HG02884 (cell line): ENCODE data around the gene DUOX1.

Experiments
- ATAC-seq: cut with Tn5 transposase; IDR thresholded peaks from one replicate; pipeline ENCODE4 v1.9.1; 2021; ENCODE audit warnings: mild to moderate bottlenecking, moderate library complexity; ENCODE audit not compliant: unreplicated experiment

DUOX1 gene

DNA sequence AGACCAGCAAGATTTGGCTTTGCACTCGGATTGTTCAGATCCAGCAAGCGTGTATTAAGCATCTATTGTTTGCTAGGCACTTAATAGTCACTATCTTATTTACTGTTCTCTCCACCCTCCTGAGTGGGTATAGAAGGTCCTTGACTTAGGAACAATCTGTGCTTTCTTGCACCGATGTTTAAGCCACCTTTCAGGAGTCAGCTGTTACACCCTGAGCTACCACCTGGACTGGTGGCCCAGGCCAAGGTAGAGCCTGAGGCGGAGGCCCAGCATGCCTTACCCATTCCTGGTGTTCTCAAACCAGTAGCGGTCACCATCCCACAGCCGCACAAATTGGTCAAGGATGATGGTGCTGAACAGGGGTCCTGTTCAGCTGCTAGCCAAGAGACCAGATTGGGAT, 10.0 kb downstream of the DUOX1 start:
- ATAC-seq, result no peak

DNA sequence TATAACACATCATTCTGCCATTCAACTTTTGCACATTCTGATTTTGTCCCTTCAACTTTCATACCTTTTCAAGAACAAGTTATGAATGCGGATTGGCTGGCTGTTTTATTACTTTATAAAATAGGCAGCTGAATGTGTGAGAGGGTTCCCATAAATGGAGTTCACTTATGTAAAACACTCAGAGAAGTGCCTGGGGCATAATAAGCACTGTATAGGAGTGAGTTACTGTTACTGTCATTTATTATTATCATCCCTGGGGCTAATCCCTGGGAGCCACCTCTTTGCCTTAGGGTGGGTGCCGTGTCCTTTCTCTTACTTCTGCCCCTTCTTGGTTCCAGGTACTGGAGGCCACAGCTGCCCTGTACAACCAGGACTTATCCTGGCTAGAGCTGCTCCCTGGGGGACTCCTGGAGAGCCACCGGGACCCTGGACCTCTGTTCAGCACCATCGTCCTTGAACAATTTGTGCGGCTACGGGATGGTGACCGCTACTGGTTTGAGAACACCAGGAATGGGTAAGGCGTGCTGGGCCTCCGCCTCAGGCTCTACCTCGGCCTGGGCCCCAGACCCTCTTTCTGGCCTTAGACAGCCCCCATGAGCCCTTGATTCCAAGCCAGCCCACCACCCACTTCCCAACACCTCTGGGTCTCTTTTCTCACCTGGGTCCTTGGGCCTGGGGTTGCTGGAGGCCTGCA, 10.9 kb downstream of the DUOX1 start:
- no peak for ATAC-seq

DNA sequence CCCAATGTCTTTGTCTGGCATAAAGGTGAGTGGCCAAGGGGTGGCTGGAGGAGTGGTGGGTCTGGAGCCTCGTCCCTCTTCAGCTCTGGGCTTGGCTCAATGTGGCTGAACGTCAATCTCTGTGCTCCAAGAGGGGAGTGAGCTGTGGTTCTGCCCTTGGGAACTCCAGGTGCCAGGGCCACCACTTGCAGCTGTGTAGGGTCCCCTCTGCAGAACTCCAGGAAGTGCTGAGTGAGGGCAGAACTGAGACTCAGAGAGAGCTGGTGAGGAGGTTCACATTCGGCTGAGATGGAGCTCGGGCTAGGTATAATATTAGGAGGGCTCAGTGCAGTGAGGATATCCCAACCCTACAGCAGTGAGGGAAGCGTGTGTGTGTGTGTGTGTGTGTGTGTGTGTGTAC, 11.6 kb downstream of the DUOX1 start:
- ATAC-seq, result no peak

DNA sequence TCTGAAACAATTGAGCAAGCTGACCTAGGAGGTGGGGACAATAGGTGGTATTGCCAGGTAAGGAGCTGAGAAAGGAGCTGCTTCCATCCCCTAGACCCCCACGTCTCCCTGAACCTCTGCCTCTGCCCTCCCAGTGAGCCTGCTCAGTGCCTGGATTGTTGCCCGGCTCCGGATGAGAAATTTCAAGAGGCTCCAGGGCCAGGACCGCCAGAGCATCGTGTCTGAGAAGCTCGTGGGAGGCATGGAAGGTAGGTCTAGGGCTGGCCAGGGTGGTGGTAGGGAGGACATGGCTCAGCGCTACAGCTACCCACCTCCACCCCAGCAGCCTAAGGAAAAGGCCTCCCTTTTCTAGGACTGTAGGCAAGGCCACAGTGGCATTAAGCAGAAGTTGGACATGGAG, 13.3 kb downstream of the DUOX1 start:
- ATAC-seq, result no peak

DNA sequence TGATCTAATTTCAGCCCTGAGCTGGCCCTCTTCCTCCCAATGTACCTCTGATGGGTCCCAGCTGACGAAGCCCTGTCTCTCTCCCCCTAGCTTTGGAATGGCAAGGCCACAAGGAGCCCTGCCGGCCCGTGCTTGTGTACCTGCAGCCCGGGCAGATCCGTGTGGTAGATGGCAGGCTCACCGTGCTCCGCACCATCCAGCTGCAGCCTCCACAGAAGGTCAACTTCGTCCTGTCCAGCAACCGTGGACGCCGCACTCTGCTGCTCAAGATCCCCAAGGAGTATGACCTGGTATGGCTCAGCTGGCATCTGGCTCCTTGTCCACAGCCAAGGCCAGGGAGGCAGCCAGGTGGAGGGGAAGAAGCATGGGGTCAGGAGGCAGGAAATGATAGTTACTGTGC, 14.2 kb downstream of the DUOX1 start:
- no peak for ATAC-seq

DNA sequence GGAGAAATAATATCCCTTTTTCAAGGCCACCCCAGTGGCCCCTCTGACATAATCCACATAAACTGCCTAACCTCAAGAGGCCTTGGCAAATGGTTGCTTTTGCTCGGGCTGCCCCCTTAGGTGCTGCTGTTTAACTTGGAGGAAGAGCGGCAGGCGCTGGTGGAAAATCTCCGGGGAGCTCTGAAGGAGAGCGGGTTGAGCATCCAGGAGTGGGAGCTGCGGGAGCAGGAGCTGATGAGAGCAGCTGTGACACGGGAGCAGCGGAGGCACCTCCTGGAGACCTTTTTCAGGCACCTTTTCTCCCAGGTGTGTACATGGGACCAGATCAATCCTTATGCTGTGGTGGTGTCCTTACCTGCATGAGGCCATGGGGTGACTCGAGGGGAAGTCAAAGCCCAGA, 15.0 kb downstream of the DUOX1 start:
- no peak for ATAC-seq

DNA sequence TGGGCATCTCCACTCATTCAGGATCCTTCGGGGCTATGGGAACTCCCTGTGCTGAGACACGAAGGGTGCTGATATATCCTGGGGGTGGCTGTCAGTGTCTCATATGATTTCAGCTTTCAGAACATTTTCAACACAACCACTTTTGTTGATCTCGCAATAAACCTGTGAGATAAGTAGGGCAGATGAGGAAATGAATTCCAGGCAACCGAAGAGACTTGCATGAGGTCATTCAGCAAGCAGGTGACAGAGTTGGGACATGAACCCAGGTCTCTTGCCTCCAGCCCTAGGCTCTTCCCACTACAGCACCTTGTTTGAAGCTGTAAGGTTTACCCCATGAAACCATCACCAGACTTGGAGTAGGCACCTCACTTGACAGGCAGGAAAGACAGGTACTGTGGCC, 16.6 kb downstream of the DUOX1 start:
- ATAC-seq, result no peak

DNA sequence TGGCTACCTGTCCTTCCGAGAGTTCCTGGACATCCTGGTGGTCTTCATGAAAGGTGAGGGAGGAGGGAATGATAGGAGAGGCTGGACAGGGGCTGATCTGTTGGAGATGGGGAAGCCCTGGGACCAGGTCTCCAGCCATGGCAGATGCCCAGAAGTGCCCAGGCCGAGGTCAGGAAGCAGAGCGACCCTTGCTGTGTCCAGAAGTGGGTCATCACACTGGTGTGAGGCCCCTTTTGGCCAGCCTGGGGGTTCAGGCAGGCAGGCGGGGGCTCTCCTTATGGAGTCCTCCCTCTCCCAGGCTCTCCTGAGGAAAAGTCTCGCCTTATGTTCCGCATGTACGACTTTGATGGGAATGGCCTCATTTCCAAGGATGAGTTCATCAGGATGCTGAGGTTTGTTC, 17.8 kb downstream of the DUOX1 start:
- no peak for ATAC-seq

DNA sequence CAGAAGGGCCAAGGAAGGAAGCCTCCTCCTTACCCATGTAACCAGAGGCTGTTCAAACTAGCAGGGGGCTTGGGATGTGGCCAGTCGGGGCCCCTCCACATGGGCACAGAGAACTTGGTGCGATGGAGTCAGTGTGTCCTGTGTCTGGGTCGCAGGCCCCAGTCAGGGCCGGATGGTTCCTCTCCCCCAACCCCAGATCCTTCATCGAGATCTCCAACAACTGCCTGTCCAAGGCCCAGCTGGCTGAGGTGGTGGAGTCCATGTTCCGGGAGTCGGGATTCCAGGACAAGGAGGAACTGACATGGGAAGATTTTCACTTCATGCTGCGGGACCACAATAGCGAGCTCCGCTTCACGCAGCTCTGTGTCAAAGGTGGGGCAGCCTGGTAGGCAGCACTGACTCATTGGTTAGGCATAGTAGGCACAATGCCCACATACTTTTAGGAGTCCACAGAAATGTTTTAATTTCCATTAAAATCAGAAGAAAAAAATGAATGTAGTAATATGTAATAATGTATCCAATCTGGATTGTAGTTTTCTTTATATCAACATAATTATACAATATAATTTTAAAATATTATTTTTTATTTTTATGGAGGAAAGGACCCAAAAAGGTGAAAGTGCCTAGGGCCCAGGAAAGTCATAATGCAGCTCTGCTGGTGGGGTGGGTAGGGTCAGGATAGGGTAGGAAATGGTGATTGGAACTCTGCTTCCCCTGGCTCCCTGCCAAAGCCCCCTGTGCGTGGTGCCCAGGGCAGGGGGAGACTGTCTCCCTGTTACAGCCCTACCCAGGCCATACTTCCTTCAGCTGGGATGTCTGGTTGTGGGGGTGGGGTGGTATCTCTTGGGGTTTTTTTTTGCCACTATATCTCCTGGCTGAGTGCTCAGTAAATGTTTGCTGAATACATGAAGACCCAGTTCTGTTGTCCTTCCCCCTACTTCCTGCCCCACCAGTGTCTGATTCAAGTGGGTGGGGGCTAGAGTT, 18.6 kb downstream of the DUOX1 start:
- no peak for ATAC-seq

DNA sequence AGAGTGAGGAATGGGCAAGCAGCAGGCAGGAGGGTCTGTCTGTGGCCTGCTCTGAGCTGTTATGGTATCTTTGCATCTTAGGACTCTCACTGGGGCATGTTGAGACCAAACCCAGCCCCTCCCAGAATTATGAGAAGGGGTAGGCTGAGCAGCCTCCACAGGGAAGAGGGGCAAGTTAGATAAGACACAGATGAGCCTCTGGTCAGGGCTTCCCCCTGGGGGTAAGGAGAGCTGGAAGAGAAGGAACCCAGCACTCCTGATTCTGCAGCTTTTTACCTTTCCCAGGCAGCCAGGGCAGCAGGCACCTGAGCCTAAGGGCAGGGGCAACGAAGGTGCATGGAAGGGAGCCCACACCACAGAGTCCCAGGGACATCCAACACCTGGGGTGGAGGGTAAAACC, 19.3 kb downstream of the DUOX1 start:
- ATAC-seq, result no peak

DNA sequence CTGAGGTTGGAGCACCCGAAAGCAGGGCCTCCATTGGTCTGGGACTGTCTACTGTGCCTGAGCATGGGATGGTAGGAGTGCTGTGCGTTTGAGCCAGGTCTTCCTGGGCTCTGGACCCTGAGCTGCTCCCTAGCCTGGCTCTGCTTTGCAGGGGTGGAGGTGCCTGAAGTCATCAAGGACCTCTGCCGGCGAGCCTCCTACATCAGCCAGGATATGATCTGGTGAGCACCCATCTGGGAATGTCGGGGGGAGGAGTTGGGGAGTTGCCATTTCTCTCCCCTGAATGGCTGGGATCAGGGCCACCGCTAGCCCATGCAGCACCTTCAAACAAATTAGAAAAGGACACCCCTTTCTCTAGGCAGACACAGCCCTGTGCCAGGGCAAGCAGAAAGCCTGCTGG, 20.7 kb downstream of the DUOX1 start:
- ATAC-seq, result no peak

DNA sequence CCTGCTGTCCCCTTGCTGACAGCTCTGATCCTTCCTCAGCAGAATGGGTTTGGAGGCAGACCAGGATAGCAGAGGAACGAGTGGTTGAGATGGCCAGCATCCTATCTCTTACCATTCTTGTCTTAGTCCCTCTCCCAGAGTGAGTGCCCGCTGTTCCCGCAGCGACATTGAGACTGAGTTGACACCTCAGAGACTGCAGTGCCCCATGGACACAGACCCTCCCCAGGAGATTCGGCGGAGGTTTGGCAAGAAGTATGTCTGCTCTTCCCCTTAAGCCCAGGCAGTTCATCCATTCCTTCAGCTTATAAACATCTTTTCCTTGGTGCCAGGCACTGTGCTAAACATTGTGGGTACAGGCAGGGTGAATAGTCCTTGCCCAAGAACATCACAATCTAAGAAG, 21.2 kb downstream of the DUOX1 start:
- ATAC-seq, result no peak

DNA sequence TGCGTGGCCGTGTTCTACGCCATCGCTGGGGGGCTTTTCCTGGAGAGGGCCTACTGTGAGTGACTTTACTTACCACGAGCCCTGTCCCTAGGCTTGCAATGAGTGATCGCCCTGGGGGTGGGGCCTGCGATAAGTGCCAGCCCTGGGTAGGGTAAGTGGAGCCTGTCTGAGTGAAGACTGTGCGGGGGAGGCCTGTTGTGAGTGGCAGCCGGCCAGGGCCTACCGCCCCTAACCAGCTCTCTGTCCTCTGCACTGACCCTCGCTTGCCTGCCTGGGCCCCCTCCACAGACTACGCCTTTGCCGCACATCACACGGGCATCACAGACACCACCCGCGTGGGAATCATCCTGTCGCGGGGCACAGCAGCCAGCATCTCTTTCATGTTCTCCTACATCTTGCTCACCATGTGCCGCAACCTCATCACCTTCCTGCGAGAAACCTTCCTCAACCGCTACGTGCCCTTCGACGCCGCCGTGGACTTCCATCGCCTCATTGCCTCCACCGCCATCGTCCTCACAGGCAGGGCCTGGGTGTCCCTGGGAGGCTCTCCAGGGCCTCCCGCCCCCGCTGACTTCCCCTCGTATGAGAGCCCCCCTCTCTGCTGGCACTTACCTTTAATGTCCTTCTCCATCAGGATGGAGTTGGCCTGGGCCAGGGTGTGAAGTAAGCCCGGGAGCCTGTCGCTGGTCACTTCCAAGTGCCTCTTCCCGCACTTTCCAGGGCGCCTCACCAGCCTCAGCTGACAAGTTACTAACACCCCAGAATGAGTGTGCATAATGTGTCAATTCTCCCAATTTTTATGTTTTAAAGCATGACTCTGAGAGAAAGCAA, 22.4 kb downstream of the DUOX1 start:
- no peak for ATAC-seq

DNA sequence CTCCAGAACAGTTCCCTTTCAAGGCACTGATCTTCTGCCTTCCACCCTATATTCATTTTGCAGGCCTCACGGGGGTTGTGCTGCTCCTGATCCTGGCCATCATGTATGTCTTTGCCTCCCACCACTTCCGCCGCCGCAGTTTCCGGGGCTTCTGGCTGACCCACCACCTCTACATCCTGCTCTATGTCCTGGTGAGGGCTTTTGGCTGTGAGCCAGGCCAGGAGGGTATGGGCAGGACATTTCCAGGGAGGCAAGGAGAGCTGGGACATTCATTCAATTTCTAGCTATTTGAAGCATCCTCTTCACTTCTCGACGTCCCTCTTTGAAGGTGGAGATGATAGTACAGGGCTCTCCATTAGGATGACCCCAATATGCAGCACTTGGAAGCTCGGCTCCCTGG, 25.9 kb downstream of the DUOX1 start:
- ATAC-seq, result no peak

DNA sequence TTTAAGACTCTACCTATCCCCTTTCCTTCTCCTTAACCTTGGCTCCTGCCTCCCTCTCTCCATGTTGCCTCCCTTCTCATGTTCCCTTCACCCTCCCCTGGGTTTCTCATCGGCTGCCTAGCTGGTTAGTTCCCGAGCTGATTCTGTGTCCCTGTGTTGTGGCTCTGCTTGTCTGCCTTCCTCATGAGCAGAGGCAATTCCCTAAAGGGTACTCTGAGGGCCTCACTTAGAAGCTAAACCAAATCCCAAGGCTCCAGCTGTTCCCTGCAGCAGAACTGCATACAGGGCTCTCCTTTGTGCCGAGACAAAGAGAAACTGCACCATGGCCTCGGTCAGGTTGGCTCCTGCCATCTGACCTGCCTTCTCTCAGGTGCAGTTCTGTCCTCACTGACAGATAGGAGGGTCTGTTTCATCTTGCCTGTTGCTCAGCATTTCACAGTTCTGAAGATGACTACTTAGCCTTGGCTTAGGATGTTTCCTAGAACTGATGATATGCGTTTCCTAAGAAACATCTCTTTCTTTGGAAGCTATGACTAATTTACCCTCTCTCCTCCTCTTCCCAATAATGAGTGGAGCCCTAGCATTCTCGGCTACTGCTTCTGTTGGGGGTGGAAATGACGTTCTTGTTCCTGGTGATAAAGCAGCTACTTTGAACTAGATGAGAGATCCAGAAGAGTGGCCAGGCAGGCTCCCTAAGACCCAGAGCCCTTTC, 27.1 kb downstream of the DUOX1 start:
- ATAC-seq, result no peak

DNA sequence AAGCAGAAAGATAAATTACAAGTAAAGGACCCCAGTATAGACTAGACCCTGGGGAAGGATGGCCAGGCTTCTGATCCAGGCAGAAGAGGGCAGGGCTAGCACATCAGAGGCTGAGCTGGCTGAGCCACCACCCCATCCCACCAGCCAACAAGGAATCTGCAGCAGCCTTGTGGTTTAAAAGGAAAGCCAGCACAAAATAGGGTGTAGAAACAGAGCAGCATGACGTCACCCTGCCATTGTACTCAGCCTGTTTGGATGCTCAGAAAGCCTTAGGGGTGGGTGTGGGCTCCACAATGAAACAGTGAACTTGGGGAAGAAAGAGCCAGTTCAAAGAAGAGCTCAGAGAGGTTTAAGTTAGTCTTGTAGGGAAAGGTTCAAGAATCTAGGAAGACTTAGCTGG, 28.2 kb downstream of the DUOX1 start:
- ATAC-seq, result no peak

DNA sequence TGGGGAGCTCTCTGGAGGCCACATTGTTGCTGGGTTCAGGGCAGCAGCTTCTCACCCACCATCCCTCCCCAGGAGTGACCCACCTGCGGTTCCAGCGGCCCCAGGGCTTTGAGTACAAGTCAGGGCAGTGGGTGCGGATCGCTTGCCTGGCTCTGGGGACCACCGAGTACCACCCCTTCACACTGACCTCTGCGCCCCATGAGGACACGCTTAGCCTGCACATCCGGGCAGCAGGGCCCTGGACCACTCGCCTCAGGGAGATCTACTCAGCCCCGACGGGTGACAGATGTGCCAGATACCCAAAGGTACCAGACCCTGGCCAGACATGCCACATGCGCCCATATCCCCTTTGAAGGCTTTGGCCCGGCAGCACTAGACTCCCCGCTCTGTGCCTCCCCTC, 31.9 kb downstream of the DUOX1 start:
- ATAC-seq, result no peak

DNA sequence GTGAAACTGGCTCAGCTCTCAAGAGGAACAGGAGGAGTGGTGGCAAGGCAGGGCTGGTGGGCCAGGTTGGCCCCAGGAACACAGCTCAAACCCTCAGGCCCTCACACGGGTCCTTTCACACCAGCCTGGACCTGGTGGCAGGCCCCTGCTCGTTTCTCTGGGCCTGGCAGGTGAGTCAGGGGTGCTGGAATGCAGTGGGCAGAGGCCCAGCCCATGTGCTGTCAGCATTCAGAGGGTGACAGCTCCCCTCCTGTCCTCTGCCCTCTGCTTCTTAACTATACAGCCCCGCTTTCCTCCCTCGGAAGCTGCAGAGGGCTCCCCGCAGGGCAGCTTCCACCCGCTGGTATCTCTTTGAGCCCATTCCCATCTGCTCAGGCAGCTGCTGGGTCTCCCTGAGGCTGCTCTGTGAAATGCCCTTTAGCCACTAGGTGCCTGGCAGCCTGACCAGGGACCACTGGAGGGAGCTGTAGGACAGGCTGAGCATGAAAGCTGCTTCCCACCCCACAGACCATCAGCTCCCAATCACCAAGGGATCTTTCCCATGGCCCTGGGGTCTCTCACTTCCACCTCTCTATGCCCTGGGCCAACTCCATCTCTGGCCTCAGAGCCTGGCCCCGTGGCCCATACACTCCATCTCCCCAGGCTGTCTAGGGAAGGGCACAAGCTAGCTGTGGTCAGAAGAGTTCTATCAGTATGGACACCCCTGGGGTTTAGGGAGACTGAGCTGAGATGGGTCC, 33.1 kb downstream of the DUOX1 start:
- no peak for ATAC-seq

DNA sequence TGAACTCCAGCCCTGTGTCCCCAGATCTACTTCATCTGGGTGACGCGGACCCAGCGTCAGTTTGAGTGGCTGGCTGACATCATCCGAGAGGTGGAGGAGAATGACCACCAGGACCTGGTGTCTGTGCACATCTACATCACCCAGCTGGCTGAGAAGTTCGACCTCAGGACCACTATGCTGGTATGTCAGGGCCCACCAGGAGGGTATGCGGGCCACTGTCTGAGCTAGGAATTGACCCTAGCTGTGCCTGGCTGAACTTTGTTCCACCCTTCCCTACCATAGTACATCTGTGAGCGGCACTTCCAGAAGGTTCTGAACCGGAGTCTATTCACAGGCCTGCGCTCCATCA, 33.7 kb downstream of the DUOX1 start:
- ATAC-seq, result no peak

DNA sequence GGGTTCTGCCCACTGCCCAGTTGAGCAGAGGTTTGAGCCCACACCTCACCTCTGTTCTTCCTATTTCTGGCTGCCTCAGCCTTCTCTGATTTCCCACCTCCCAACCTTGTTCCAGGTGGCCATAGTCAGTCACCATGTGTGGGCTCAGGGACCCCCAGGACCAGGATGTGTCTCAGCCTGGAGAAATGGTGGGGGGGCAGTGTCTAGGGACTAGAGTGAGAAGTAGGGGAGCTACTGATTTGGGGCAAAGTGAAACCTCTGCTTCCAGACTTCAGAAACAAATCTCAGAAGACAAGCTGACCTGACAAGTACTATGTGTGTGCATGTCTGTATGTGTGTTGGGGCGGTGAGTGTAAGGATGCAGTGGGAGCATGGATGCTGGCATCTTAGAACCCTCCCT, 35.1 kb downstream of the DUOX1 start:
- no peak for ATAC-seq
